ENCODE measurements around the gene EEF1AKMT1. TPM values are rescaled to one million over a fixed set of nuclear protein-coding genes. Genes with fewer than 3 reads are reported as not detected.

The EEF1AKMT1 gene
- total RNA-seq, 1 donor from 2014 or later = 3.9 TPM

GRCh38 chr13:20691616-20692015 is 82.1 kb downstream of the EEF1AKMT1 start:
- Mint-ChIP-seq H3K27me3 (peaks cover 5% of the 10 kb centered on the region), H3K27ac (no peak overlapping the region), H3K4me3 (no peak overlapping the region), H3K36me3 (ENCODE audit: low read depth) (peaks cover 4% of the 10 kb centered on the region), H3K9me3 (no peaks in the 10 kb centered on the region), H3K4me1 (no peaks in the 10 kb centered on the region)
- no peak for DNase-seq
- ChIA-PET CTCF (no interaction called here), POLR2A (no interaction called here)
- no peak for ATAC-seq (ENCODE audit: low read depth)
- intact Hi-C loops (cut with micrococcal nuclease) = no loop called here
- no peak for TF ChIP-seq CTCF (IDR thresholded peaks at IDR 0.05)

DNA sequence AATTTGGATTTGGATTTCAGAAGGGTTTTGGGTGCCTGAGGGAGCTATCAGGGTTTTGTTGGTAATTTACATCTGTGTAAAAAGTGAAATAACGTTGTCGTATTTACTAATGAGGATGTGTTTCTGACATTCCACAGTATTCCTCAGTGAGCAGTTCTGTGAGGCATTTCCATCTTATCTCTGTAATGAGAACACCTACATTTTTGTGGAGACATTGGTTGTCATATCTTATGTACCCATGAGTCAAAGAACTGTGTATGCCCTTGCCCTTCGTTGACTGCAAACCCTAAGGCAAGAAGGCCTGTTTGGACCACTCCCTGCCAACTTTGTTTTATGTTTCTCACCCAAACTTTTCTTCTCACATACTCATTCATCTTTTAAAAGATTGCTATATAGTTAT is 84.5 kb downstream of the EEF1AKMT1 start:
- no peak overlapping the region for H3K27ac Mint-ChIP-seq
- ATAC-seq (ENCODE audit: low read depth) (no peak), DNase-seq (no peak)
- no peaks in the 10 kb centered on the region for H3K27me3 Mint-ChIP-seq
- intact Hi-C loops (cut with micrococcal nuclease) = no loop called here
- H3K4me3 Mint-ChIP-seq = no peak overlapping the region
- ChIA-PET CTCF (no interaction called here), POLR2A (interaction anchor here (0.6 kb wide), 1 partner anchor 124 kb away, joined by 3 read pairs; no protein-coding TSS in a partner anchor)
- peaks cover 6% of the 10 kb centered on the region for H3K36me3 Mint-ChIP-seq (ENCODE audit: low read depth)
- no peaks in the 10 kb centered on the region for H3K9me3 Mint-ChIP-seq
- H3K4me1 Mint-ChIP-seq = no peaks in the 10 kb centered on the region
- TF ChIP-seq CTCF (IDR thresholded peaks at IDR 0.05) = no peak

DNA sequence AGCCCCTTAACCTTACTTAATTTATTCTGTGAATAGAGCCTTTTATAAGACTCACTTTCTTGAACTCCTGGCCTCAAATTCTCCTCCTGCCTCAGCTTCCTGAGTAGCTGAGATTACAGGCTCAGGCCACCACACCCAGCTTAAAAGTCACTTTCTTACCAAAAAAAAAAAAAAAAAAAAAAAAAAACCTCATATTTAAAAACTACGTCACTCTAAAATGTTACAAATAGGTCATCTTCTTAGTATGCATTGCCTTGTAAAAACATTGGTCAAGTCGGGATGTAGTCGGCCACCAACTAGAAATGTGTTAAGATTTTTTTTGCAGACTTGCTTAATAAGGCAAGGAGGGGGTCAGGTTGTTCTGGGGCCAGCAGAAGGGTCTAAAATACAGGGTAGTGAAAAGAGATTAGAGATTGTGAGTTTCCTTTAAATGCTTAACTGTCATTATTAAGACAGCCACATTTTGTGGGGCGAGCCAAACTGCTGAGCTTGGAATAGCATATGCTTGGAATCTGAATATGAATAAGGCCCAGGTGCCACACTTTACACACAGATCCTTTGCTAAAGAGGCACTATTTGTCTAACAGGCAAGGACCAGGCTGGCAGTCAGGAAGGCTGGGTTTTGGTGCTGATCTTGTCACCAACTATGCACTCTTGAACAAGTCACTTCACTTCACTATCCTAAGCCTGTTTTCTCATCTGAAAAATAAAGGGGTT is 86.7 kb downstream of the EEF1AKMT1 start:
- Mint-ChIP-seq H3K27ac (no peak overlapping the region), H3K4me3 (no peak overlapping the region), H3K36me3 (ENCODE audit: low read depth) (peaks cover 8% of the 10 kb centered on the region), H3K9me3 (no peaks in the 10 kb centered on the region), H3K4me1 (no peaks in the 10 kb centered on the region), H3K27me3 (no peaks in the 10 kb centered on the region)
- POLR2A ChIA-PET = interaction anchor here (0.6 kb wide), 1 partner anchor 15 kb away, joined by 3 read pairs; no protein-coding TSS in a partner anchor
- no peak for TF ChIP-seq CTCF (IDR thresholded peaks at IDR 0.05)
- ATAC-seq (ENCODE audit: low read depth) (no peak), DNase-seq (no peak)
- CTCF ChIA-PET = no interaction called here
- intact Hi-C loops (cut with micrococcal nuclease) = no loop called here

DNA sequence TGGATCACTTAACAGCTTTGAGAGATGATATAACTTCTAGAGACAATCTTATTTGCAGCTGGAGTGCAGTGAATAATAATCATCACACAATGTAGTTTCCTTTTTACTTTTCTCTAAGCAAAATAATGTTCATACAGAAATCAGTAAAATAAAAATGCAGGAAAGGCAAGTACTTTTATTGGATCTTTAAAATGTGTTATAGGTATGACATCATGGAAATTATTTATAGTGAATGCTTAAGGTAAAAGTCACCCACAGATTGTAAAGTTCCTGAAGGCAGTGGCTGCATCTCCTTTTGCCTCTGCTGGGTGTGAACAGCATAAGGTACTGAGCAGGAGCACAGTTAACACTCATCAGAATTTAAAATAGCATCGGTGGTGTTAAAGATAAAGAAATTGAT is 87.6 kb downstream of the EEF1AKMT1 start:
- no peak overlapping the region for H3K4me3 Mint-ChIP-seq
- DNase-seq = no peak
- H3K27ac Mint-ChIP-seq = no peak overlapping the region
- POLR2A ChIA-PET = interaction anchor here (0.6 kb wide), 1 partner anchor 14 kb away, joined by 3 read pairs; no protein-coding TSS in a partner anchor
- H3K4me1 Mint-ChIP-seq = no peaks in the 10 kb centered on the region
- H3K36me3 Mint-ChIP-seq (ENCODE audit: low read depth) = peaks cover 8% of the 10 kb centered on the region
- intact Hi-C loops (cut with micrococcal nuclease) = no loop called here
- ATAC-seq (ENCODE audit: low read depth) = no peak
- no peak for TF ChIP-seq CTCF (IDR thresholded peaks at IDR 0.05)
- H3K9me3 Mint-ChIP-seq = no peaks in the 10 kb centered on the region
- CTCF ChIA-PET = no interaction called here
- no peaks in the 10 kb centered on the region for H3K27me3 Mint-ChIP-seq

DNA sequence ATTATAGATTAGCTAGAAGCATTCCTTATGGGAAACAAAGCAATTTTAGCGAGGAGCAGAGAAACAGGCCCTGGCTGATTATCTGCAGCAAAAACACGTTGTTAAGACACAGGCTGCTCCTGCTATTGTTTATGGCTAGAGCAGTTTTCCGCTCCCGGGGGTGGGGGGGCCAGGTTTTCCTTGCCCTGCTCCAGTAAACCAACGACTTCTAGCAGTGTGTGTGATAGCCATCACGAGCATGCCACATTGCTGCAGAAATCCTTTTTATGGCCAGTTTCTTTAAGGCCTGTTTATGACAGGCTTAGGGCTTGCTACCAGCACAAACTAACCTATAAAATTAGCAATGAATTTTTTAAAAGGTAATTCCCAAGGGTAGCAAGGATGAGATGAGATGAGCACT is 88.7 kb downstream of the EEF1AKMT1 start:
- Mint-ChIP-seq H3K9me3 (no peaks in the 10 kb centered on the region), H3K27me3 (no peaks in the 10 kb centered on the region), H3K27ac (no peak overlapping the region), H3K4me1 (no peaks in the 10 kb centered on the region), H3K4me3 (no peak overlapping the region), H3K36me3 (ENCODE audit: low read depth) (peaks cover 9% of the 10 kb centered on the region)
- ChIA-PET POLR2A (no interaction called here), CTCF (no interaction called here)
- DNase-seq = no peak
- TF ChIP-seq CTCF (IDR thresholded peaks at IDR 0.05) = no peak
- ATAC-seq (ENCODE audit: low read depth) = no peak
- intact Hi-C loops (cut with micrococcal nuclease) = no loop called here

Data from activated B cell treated with CpG ODN at 0.5 μM for 24 hours (primary cell).